Endothelial cell of umbilical vein (primary cell): ENCODE measurements around the gene GCSH. TPM values are rescaled to one million over a fixed set of nuclear protein-coding genes. Genes with fewer than 3 reads are reported as not detected.

ENCODE experiments used
- BruUV-seq: library from RNA; stranded (reverse); fragments of 400-500 nt; replicated peaks from 2 replicates; lab custom pipeline; 2021; lab: Mats Ljungman, UMichigan
- CTCF ChIA-PET: fragments of 300-600, 350-600 bp; sonication (Branson Sonifier 250); formaldehyde crosslinking; loops from one replicate; lab custom pipeline; 2021; ENCODE audit warnings: antibody characterized with exemption, inconsistent platforms; lab: Charles Lee
- POLR2A ChIA-PET: fragments of 300-600, 350-600 bp; sonication (Branson Sonifier 250); formaldehyde crosslinking; loops from one replicate; lab custom pipeline; 2021; ENCODE audit warnings: antibody characterized with exemption, inconsistent platforms; lab: Charles Lee
- DNase-seq: peaks from one replicate; pipeline ENCODE4 v3.0.0-alpha.2; 2011; ENCODE audit warnings: low read depth, low spot score
- FAIRE-seq: peaks from 2 replicates; lab custom pipeline; 2011; peaks lifted over from hg19 to GRCh38; lab: Jason Lieb, UNC
- H2AFZ ChIP-seq: 2 replicates; pipeline ENCODE4 v1.6.0; 2012; ENCODE audit warnings: low read depth, low read length, control low read depth, inconsistent platforms
- H3K27ac ChIP-seq: 2 replicates; pipeline ENCODE4 v1.5.1; 2011; ENCODE audit warnings: low read depth, mild to moderate bottlenecking, control low read depth, low read length, moderate library complexity; ENCODE audit not compliant: insufficient read depth
- H3K27me3 ChIP-seq, 2 experiments: 2 replicates each; pipeline versions ENCODE4 v1.6.0 to v1.6.1; 2011; ENCODE audit warnings: low read length in 2 of 2, mixed read lengths in 1 of 2; ENCODE audit not compliant: control insufficient read depth in 2 of 2, insufficient read depth in 2 of 2
- H3K36me3 ChIP-seq, 2 experiments: 2 replicates in 1 of 2; 3 replicates in 1 of 2; pipeline ENCODE4 v1.5.1; 2011; ENCODE audit warnings: low read length in 2 of 2, mild to moderate bottlenecking in 1 of 2, moderate library complexity in 1 of 2; ENCODE audit not compliant: control insufficient read depth in 2 of 2, insufficient read depth in 2 of 2; ENCODE audit errors: extremely low read depth in 1 of 2
- H3K4me1 ChIP-seq: 3 replicates; pipeline ENCODE4 v1.5.1; 2011; ENCODE audit warnings: mild to moderate bottlenecking, low read length; ENCODE audit not compliant: control insufficient read depth, insufficient read depth; ENCODE audit errors: extremely low read depth
- H3K4me2 ChIP-seq: 2 replicates; pipeline ENCODE4 v1.6.1; 2011; ENCODE audit warnings: low read length, control low read depth, mixed read lengths; ENCODE audit not compliant: insufficient read depth
- H3K4me3 ChIP-seq, 3 experiments: fragments of 200-600 bp in 1 of 3; sonication (generic), shearing (Covaris generic) in 1 of 3; replicated peaks in 1 of 3; 2 replicates each; pipeline ENCODE4 v1.5.1; 2011 to 2016; ENCODE audit warnings: control low read depth in 3 of 3, low read length in 3 of 3, mild to moderate bottlenecking in 2 of 3, inconsistent platforms in 1 of 3, low read depth in 1 of 3, moderate library complexity in 1 of 3; ENCODE audit not compliant: insufficient read depth in 1 of 3
- H3K79me2 ChIP-seq: 2 replicates; pipeline ENCODE4 v1.6.0; 2012; ENCODE audit warnings: low read length, inconsistent platforms; ENCODE audit not compliant: control insufficient read depth, insufficient read depth
- H3K9ac ChIP-seq: replicated peaks from 2 replicates; pipeline ENCODE3; 2011; ENCODE audit warnings: low read length, control low read depth; ENCODE audit not compliant: insufficient read depth; ENCODE audit errors: extremely low read depth
- H3K9me1 ChIP-seq: replicated peaks from 3 replicates; pipeline ENCODE4 v1.6.0; 2011; ENCODE audit warnings: mild to moderate bottlenecking, low read length; ENCODE audit not compliant: control insufficient read depth, insufficient read depth; ENCODE audit errors: extremely low read depth
- H3K9me3 ChIP-seq: replicated peaks from 2 replicates; pipeline ENCODE4 v1.5.1; 2012; ENCODE audit warnings: low read length, inconsistent platforms; ENCODE audit not compliant: control insufficient read depth, insufficient read depth
- H4K20me1 ChIP-seq: replicated peaks from 2 replicates; pipeline ENCODE3; 2011; ENCODE audit warnings: mild to moderate bottlenecking, low read length; ENCODE audit not compliant: control insufficient read depth, insufficient read depth; ENCODE audit errors: extremely low read depth
- CTCF ChIP-seq, 2 donors: IDR thresholded peaks; 1 replicate in 1 of 2; 2 replicates in 1 of 2; pipeline ENCODE4 v1.5.1; 2011; ENCODE audit warnings: low read length in 2 of 2, mild to moderate bottlenecking in 2 of 2, moderate library complexity in 2 of 2, control low read depth in 1 of 2, inconsistent platforms in 1 of 2, low read depth in 1 of 2; ENCODE audit not compliant: insufficient read depth in 1 of 2; ENCODE audit errors: extremely low read depth in 1 of 2
- GATA2 ChIP-seq: IDR thresholded peaks from 2 replicates; pipeline ENCODE4 v1.7.0; 2011; ENCODE audit warnings: low read depth, mild to moderate bottlenecking, moderate library complexity, mixed read lengths, low read length; ENCODE audit not compliant: insufficient read length, insufficient read depth
- MAX ChIP-seq: IDR thresholded peaks from 2 replicates; pipeline ENCODE4 v1.6.1; 2011; ENCODE audit not compliant: insufficient read depth, insufficient read length
- POLR2A ChIP-seq: IDR thresholded peaks from 2 replicates; pipeline ENCODE4 v1.6.1; 2012; ENCODE audit warnings: low read depth, mild to moderate bottlenecking, control low read depth, low read length
- POLR2AphosphoS5 ChIP-seq: IDR thresholded peaks from 2 replicates; pipeline ENCODE4 v1.6.1; 2012; ENCODE audit warnings: low read depth, mild to moderate bottlenecking, control low read depth, low read length, moderate library complexity; ENCODE audit not compliant: insufficient read depth
- dilution Hi-C: fragments of 300-500 bp; cut with MboI; formaldehyde crosslinking; loops from one replicate; pipeline ENCODE4 v1.15.0; 2019; ENCODE audit warnings: low sequenced_read_pairs; ENCODE audit not compliant: extremely low pct_ligation_motif_present
- intact Hi-C: fragments of 100-400 bp; cut with micrococcal nuclease; formaldehyde crosslinking; loops from one replicate; pipeline ENCODE4 v1.10.0; 2022
- polyA plus RNA-seq, 4 experiments: library from polyadenylated mRNA; depleted of rRNA in 3 of 4; stranded (reverse) in 3 of 4; unstranded in 1 of 4; fragments of >200 nt; gene quantifications; 2 replicates each; pipeline versions ENCODE4 v1.2.1 to v1.2.3, GENCODE V29; 2011 to 2012; ENCODE audit warnings: missing spikeins in 1 of 4
- total RNA-seq: library from RNA; stranded (reverse); gene quantifications from 2 replicates; pipeline ENCODE4 v1.2.3, GENCODE V29; 2021

The GCSH gene
- total and polyA plus RNA-seq, 2 donors (not counting 3 experiments of a cell fraction or from before 2014, with no cell fraction given) = 6.9 to 31.1 TPM

GRCh38 chr16:81080233-81080632 is 16.0 kb downstream of the GCSH start:
- Histone ChIP-seq H3K9ac (no peak overlapping the region), H3K4me2 (no peak overlapping the region), H3K4me3 (no peak overlapping the region), H3K27ac (no peak overlapping the region), H3K36me3 (no peaks in the 10 kb centered on the region), H3K9me1 (no peaks in the 10 kb centered on the region), H4K20me1 (no peaks in the 10 kb centered on the region), H2AFZ (no peak overlapping the region), H3K4me1 (peaks cover 7% of the 10 kb centered on the region), H3K27me3 (no peaks in the 10 kb centered on the region), H3K9me3 (no peaks in the 10 kb centered on the region), H3K79me2 (no peaks in the 10 kb centered on the region)
- POLR2A ChIA-PET = no interaction called here
- DNase-seq (no peak), FAIRE-seq (no peak)
- BruUV-seq = no TSS peak
- dilution Hi-C loops = no loop called here
- CTCF ChIA-PET = no interaction called here
- intact Hi-C loops = no loop called here
- TF ChIP-seq POLR2A = no peak
- TF ChIP-seq GATA2 = no peak

GRCh38 chr16:81077076-81077940 is 18.9 kb downstream of the GCSH start, which contains the start of gene C16orf46:
Gene C16orf46, minus strand, starts transcription at chr16:81077238. Its CDS starts 13,283 bp downstream, at chr16:81063955.
- Histone ChIP-seq H3K9me3 (no peaks in the 10 kb centered on the region), H2AFZ (peak within 1 kb of the TSS; percentile 78)
- peak; percentile 97 for FAIRE-seq

More at GRCh38 chr16:81077076-81077940, 18.9 kb downstream of the GCSH start, which contains the start of gene C16orf46:
- no peaks in the 10 kb centered on the region for H3K36me3 ChIP-seq
- H3K4me3 ChIP-seq = peak within 1 kb of the TSS; percentile 48 to 52 (median 49)
- H3K27me3 ChIP-seq = no peaks in the 10 kb centered on the region
- H3K4me2 ChIP-seq = peak within 1 kb of the TSS; percentile 90
- dilution Hi-C loops = no loop called here
- peak; percentile 97 for DNase-seq
- intact Hi-C loops = loop anchor here (1.0 kb wide), 3 partner anchors 19 to 237 kb away; partner anchors contain the start of genes ATMIN, GAN and GCSH
- ChIA-PET CTCF (interaction anchor here (1.1 to 2.5 kb wide), 3 partner anchors 17 to 153 kb away, joined by 3 to 25 read pairs (median 3); partner anchors contain the start of gene ATMIN), POLR2A (interaction anchor here (0.6 kb wide), 1 partner anchor 16 kb away, joined by 7 read pairs; no protein-coding TSS in a partner anchor)
- peaks cover 7% of the 10 kb centered on the region for H3K4me1 ChIP-seq
- no peak for TF ChIP-seq CTCF (IDR thresholded peaks at IDR 0.05; ENCODE audit: extremely low read depth in 1 of 2, insufficient read depth in 1 of 2, low read depth in 1 of 2, low read length in 2 of 2)
- TF ChIP-seq POLR2AphosphoS5 = peak; percentile 67
- TF ChIP-seq MAX = peak; percentile 35
- peak; percentile 80 for TF ChIP-seq POLR2A
- no peaks in the 10 kb centered on the region for H4K20me1 ChIP-seq
- no peaks in the 10 kb centered on the region for H3K79me2 ChIP-seq
- no peaks in the 10 kb centered on the region for H3K9me1 ChIP-seq
- peak within 1 kb of the TSS; percentile 91 for H3K27ac ChIP-seq
- peak within 1 kb of the TSS; percentile 93 for H3K9ac ChIP-seq
- BruUV-seq = TSS peak; percentile 90
